Hematopoietic multipotent progenitor cell (in vitro differentiated cells): ENCODE data around the gene CLPSL1. TPM values are rescaled to one million over a fixed set of nuclear protein-coding genes. Genes with fewer than 3 reads are reported as not detected.

ENCODE experiments used
- total RNA-seq: library from RNA; depleted of rRNA; stranded (reverse); fragments of >200 nt; gene quantifications from one replicate; pipeline ENCODE4 v1.2.3, GENCODE V29; 2012

CLPSL1 gene
- total RNA-seq, 1 donor = not detected

Other genes with a start within 250 kb of the CLPSL1 start
- gene FKBP5, start 92.1 kb upstream of the CLPSL1 start, total RNA-seq = 26.4 TPM
- gene ARMC12, start 44.0 kb upstream of the CLPSL1 start, total RNA-seq = 0.81 TPM
- gene CLPSL2, start 4.4 kb upstream of the CLPSL1 start, total RNA-seq = not detected
- gene CLPS, start 16.3 kb downstream of the CLPSL1 start, total RNA-seq = not detected
- gene LHFPL5, start 24.3 kb downstream of the CLPSL1 start, total RNA-seq = not detected
- gene SRPK1, start 140.1 kb downstream of the CLPSL1 start, total RNA-seq = 30.7 TPM
- 0.27 TPM for gene SLC26A8, start 243.6 kb downstream of the CLPSL1 start, total RNA-seq
- 98.0 TPM for gene MAPK14, start 246.8 kb downstream of the CLPSL1 start, total RNA-seq